ENCODE results near the gene IL17REL. TPM values are rescaled to one million over a fixed set of nuclear protein-coding genes. Genes with fewer than 3 reads are reported as not detected.
A peak's percentile ranks its signal among the peaks of the same experiment; 100 is the strongest.

IL17REL gene
- total and polyA plus RNA-seq, 2 of the 13 experiments (the other 11 are each of a cell fraction or from before 2014, with no cell fraction given) = not detected

DNA sequence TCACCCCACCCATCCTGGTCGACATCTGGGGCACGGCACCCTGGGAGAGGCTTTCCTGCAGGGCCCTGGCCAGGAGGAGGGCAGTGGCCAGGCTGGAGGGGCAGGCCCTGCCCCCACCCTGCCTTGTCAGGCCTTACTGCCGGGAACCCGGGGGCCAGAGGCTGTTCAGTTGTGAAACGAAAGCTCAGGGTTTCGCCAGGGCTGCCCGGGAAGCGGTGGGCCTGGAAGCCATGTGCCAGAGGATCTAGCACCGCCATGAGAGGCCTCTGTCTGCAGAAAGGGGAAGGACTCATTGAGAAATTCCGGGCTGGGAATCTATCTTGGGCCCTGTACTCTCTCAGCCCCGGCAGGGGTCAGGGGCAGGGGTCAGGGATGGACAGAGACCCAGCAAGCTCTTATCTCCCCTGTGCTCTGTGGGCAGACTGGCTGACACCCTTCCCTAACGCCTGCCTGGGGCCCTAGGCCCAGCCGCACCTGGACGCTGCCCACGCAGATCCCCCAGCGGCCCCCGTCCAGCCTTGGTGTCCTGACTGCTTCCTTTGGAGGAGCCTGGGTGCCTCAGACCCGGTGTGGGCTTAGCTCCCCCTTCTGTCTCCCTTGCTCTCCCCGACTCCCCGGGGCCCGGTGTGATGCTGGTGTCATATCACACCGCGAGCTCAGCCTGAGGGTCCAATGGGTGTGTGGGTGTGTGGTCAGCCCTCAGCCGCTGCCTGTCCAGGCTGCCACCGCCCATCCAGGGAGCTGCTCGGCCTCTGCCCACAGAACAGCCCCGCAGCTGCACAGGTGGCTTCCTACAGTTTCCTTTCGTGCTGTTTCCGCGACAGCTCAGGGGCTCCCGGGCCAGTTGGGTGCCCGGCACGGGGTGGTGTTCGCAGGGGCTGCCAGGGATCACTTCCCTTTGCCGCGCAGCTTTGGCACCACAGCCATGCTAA is 45.5 kb downstream of the IL17REL start (continued):
- TF ChIP-seq SRY (CRISPR knock-in tag; IDR thresholded peaks at IDR 0.05) = peak; percentile 24; the same call in 1 of the 2 replicates
- peak; percentile 62 for TF ChIP-seq ZNF160 (CRISPR knock-in tag; IDR thresholded peaks at IDR 0.05)
- TF ChIP-seq, protein P1, sequence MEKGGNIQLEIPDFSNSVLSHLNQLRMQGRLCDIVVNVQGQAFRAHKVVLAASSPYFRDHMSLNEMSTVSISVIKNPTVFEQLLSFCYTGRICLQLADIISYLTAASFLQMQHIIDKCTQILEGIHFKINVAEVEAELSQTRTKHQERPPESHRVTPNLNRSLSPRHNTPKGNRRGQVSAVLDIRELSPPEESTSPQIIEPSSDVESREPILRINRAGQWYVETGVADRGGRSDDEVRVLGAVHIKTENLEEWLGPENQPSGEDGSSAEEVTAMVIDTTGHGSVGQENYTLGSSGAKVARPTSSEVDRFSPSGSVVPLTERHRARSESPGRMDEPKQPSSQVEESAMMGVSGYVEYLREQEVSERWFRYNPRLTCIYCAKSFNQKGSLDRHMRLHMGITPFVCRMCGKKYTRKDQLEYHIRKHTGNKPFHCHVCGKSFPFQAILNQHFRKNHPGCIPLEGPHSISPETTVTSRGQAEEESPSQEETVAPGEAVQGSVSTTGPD (CRISPR knock-in tag; IDR thresholded peaks at IDR 0.05) = peak; percentile 58; the same call in 1 of the 2 replicates
- TF ChIP-seq SIN3A (IDR thresholded peaks at IDR 0.05; ENCODE audit: borderline replicate concordance, low read depth, low read length) = 0 out of 2 replicates have a peak, but pooled peaks have one; percentile 15
- TF ChIP-seq ARNTL (CRISPR knock-in tag; IDR thresholded peaks at IDR 0.05) = peak; percentile 55; the same call in 1 of the 2 replicates
- TF ChIP-seq, protein P2, sequence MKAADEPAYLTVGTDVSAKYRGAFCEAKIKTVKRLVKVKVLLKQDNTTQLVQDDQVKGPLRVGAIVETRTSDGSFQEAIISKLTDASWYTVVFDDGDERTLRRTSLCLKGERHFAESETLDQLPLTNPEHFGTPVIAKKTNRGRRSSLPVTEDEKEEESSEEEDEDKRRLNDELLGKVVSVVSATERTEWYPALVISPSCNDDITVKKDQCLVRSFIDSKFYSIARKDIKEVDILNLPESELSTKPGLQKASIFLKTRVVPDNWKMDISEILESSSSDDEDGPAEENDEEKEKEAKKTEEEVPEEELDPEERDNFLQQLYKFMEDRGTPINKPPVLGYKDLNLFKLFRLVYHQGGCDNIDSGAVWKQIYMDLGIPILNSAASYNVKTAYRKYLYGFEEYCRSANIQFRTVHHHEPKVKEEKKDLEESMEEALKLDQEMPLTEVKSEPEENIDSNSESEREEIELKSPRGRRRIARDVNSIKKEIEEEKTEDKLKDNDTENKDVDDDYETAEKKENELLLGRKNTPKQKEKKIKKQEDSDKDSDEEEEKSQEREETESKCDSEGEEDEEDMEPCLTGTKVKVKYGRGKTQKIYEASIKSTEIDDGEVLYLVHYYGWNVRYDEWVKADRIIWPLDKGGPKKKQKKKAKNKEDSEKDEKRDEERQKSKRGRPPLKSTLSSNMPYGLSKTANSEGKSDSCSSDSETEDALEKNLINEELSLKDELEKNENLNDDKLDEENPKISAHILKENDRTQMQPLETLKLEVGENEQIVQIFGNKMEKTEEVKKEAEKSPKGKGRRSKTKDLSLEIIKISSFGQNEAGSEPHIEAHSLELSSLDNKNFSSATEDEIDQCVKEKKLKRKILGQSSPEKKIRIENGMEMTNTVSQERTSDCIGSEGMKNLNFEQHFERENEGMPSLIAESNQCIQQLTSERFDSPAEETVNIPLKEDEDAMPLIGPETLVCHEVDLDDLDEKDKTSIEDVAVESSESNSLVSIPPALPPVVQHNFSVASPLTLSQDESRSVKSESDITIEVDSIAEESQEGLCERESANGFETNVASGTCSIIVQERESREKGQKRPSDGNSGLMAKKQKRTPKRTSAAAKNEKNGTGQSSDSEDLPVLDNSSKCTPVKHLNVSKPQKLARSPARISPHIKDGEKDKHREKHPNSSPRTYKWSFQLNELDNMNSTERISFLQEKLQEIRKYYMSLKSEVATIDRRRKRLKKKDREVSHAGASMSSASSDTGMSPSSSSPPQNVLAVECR (CRISPR knock-in tag; IDR thresholded peaks at IDR 0.05; ENCODE audit: borderline replicate concordance) = peak; percentile 53; the same call in 1 of the 2 replicates
- no peak for TF ChIP-seq ZNF839 (CRISPR knock-in tag; IDR thresholded peaks at IDR 0.05; ENCODE audit: borderline replicate concordance)
- 0 out of 2 replicates have a peak, but pooled peaks have one; percentile 46 for TF ChIP-seq CHCHD3 (CRISPR knock-in tag; IDR thresholded peaks at IDR 0.05)
- TF ChIP-seq ZSCAN12 (CRISPR knock-in tag; IDR thresholded peaks at IDR 0.05) = no peak
- TF ChIP-seq ZSCAN9 (CRISPR knock-in tag; IDR thresholded peaks at IDR 0.05; ENCODE audit: borderline replicate concordance) = no peak
- TF ChIP-seq ATF7-NPFF (CRISPR knock-in tag; IDR thresholded peaks at IDR 0.05; ENCODE audit: low read depth) = peak; percentile 18; the same call in 1 of the 2 replicates
- peak; percentile 48 for TF ChIP-seq CEBPG (CRISPR knock-in tag; IDR thresholded peaks at IDR 0.05)
- peak; percentile 43 for TF ChIP-seq THAP11 (CRISPR knock-in tag; IDR thresholded peaks at IDR 0.05)
- TF ChIP-seq STAG1 (CRISPR knock-in tag; IDR thresholded peaks at IDR 0.05) = peak; percentile 34; the same call in 1 of the 2 replicates
- peak; percentile 50; the same call in 1 of the 2 replicates for TF ChIP-seq ZZZ3 (CRISPR knock-in tag; IDR thresholded peaks at IDR 0.05; ENCODE audit: borderline replicate concordance)
- peak; percentile 5; the same call in 1 of the 2 replicates for TF ChIP-seq SOX5 (CRISPR knock-in tag; IDR thresholded peaks at IDR 0.05; ENCODE audit: borderline replicate concordance)
- TF ChIP-seq, protein P3, sequence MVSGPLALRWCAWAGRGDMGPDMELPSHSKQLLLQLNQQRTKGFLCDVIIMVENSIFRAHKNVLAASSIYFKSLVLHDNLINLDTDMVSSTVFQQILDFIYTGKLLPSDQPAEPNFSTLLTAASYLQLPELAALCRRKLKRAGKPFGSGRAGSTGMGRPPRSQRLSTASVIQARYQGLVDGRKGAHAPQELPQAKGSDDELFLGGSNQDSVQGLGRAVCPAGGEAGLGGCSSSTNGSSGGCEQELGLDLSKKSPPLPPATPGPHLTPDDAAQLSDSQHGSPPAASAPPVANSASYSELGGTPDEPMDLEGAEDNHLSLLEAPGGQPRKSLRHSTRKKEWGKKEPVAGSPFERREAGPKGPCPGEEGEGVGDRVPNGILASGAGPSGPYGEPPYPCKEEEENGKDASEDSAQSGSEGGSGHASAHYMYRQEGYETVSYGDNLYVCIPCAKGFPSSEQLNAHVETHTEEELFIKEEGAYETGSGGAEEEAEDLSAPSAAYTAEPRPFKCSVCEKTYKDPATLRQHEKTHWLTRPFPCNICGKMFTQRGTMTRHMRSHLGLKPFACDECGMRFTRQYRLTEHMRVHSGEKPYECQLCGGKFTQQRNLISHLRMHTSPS (CRISPR knock-in tag; IDR thresholded peaks at IDR 0.05; ENCODE audit: low read depth) = 0 out of 2 replicates have a peak, but pooled peaks have one; percentile 21
- 0 out of 2 replicates have a peak, but pooled peaks have one; percentile 11 for TF ChIP-seq MAZ (IDR thresholded peaks at IDR 0.05; ENCODE audit: borderline replicate concordance, low read depth, low read length)
- no peak; the same call in 1 of the 2 replicates for TF ChIP-seq MAZ (CRISPR knock-in tag; IDR thresholded peaks at IDR 0.05; ENCODE audit: low read depth)

All from HepG2 (cell line).